Jurkat, Clone E6-1 (cell line): ENCODE results near the gene PIM3.
"Not testable (repeated sequence)": the region's sequence is repeated elsewhere in the genome, so short reads cannot be mapped to it uniquely, and the experiment has no call there.

ENCODE experiments used
- DNase-seq: peaks from one replicate; pipeline ENCODE4 v3.0.0-alpha.2; 2011; ENCODE audit warnings: low read depth, low spot score
- H3K4me3 ChIP-seq: 2 replicates; pipeline ENCODE4 v1.5.1; 2011; ENCODE audit warnings: mild to moderate bottlenecking, low read length, control low read depth, moderate library complexity

The PIM3 gene

GRCh38 chr22:49973018-49973961, 12.7 kb downstream of the PIM3 start:
- DNase-seq, result no peak
- H3K4me3 ChIP-seq, result no peak overlapping the region

- no peak for DNase-seq
Measured at GRCh38 chr22:49975543-49976389, 15.2 kb downstream of the PIM3 start.

GRCh38 chr22:49976439-49977175, 16.0 kb downstream of the PIM3 start:
- DNase-seq, result no peak

More at GRCh38 chr22:49975543-49976389, 15.2 kb downstream of the PIM3 start:
- H3K4me3 ChIP-seq, result no peak overlapping the region

GRCh38 chr22:49977578-49977977, 17.0 kb downstream of the PIM3 start:
- H3K4me3 ChIP-seq, result no peak overlapping the region
- no peak for DNase-seq

More at GRCh38 chr22:49976439-49977175, 16.0 kb downstream of the PIM3 start:
- no peak overlapping the region for H3K4me3 ChIP-seq

- H3K4me3 ChIP-seq, result no peak overlapping the region
- no peak for DNase-seq
Measured at GRCh38 chr22:49979587-49980264, 19.2 kb downstream of the PIM3 start.

- not testable (repeated sequence) for H3K4me3 ChIP-seq, DNase-seq
Measured at GRCh38 chr22:49981799-49982198, 21.2 kb downstream of the PIM3 start.

GRCh38 chr22:49983148-49984042, 22.8 kb downstream of the PIM3 start:
- no peak for DNase-seq

GRCh38 chr22:49986325-49986724, 25.8 kb downstream of the PIM3 start:
- no peak overlapping the region for H3K4me3 ChIP-seq
- DNase-seq, result no peak

More at GRCh38 chr22:49983148-49984042, 22.8 kb downstream of the PIM3 start:
- no peak overlapping the region for H3K4me3 ChIP-seq

GRCh38 chr22:49989826-49990225, 29.3 kb downstream of the PIM3 start:
- DNase-seq, H3K4me3 ChIP-seq: not testable (repeated sequence)

- no peak overlapping the region for H3K4me3 ChIP-seq
- DNase-seq, result no peak
Measured at GRCh38 chr22:49991167-49991566, 30.6 kb downstream of the PIM3 start.

- DNase-seq, result no peak
- H3K4me3 ChIP-seq, result no peak overlapping the region
Measured at GRCh38 chr22:49991907-49992533, 31.4 kb downstream of the PIM3 start.

- no peak overlapping the region for H3K4me3 ChIP-seq
- no peak for DNase-seq
Measured at GRCh38 chr22:49992921-49993648, 32.5 kb downstream of the PIM3 start.

- no peak for DNase-seq
Measured at GRCh38 chr22:49993649-49994360, 33.2 kb downstream of the PIM3 start.

GRCh38 chr22:49994361-49995040, 33.9 kb downstream of the PIM3 start:
- DNase-seq, result no peak
- H3K4me3 ChIP-seq, result no peak overlapping the region

More at GRCh38 chr22:49993649-49994360, 33.2 kb downstream of the PIM3 start:
- H3K4me3 ChIP-seq, result no peak overlapping the region

- H3K4me3 ChIP-seq, result no peak overlapping the region
- no peak for DNase-seq
Measured at GRCh38 chr22:49995041-49995360, 34.4 kb downstream of the PIM3 start.
